H9 (cell line): ENCODE data around the gene ARID3C. TPM values are rescaled to one million over a fixed set of nuclear protein-coding genes. Genes with fewer than 3 reads are reported as not detected.

Source experiments
- DNase-seq: peaks from one replicate; pipeline ENCODE4 v3.0.0-alpha.2; 2017
- H2AFZ ChIP-seq: one replicate; pipeline ENCODE4 v1.6.1; 2013; ENCODE audit warnings: mild to moderate bottlenecking, low read length, control low read depth, moderate library complexity
- H2AK5ac ChIP-seq: 2 replicates; pipeline ENCODE4 v1.6.1; 2013; ENCODE audit warnings: low read length, control low read depth, mixed read lengths; ENCODE audit not compliant: insufficient read length
- H2BK120ac ChIP-seq: one replicate; pipeline ENCODE4 v1.6.1; 2013; ENCODE audit warnings: low read depth, mild to moderate bottlenecking, low read length, control low read depth, inconsistent platforms; ENCODE audit not compliant: poor library complexity, severe bottlenecking
- H2BK12ac ChIP-seq: 2 replicates; pipeline ENCODE4 v1.6.1; 2013; ENCODE audit warnings: low read length, control low read depth, mixed read lengths, low read depth; ENCODE audit not compliant: insufficient read length
- H2BK15ac ChIP-seq: 2 replicates; pipeline ENCODE4 v1.6.1; 2013; ENCODE audit warnings: low read depth, low read length, control low read depth
- H2BK20ac ChIP-seq: one replicate; pipeline ENCODE4 v1.6.1; 2013; ENCODE audit warnings: low read depth, mild to moderate bottlenecking, low read length, control low read depth, inconsistent platforms; ENCODE audit not compliant: poor library complexity, severe bottlenecking
- H2BK5ac ChIP-seq: 2 replicates; pipeline ENCODE4 v1.6.1; 2013; ENCODE audit warnings: low read length, control low read depth, mixed read lengths; ENCODE audit not compliant: insufficient read length
- H3K14ac ChIP-seq: 2 replicates; pipeline ENCODE4 v1.6.1; 2013; ENCODE audit warnings: low read length, control low read depth; ENCODE audit not compliant: insufficient read depth
- H3K18ac ChIP-seq: 2 replicates; pipeline ENCODE4 v1.6.1; 2013; ENCODE audit warnings: low read depth, mild to moderate bottlenecking, mixed read lengths, low read length, control low read depth; ENCODE audit not compliant: insufficient read length
- H3K23ac ChIP-seq: 2 replicates; pipeline ENCODE4 v1.6.1; 2013; ENCODE audit warnings: low read length, control low read depth, mixed read lengths, low read depth; ENCODE audit not compliant: insufficient read length
- H3K23me2 ChIP-seq: 2 replicates; pipeline ENCODE4 v1.6.1; 2013; ENCODE audit warnings: low read depth, mild to moderate bottlenecking, mixed read lengths, low read length, control low read depth; ENCODE audit not compliant: insufficient read length, poor library complexity, severe bottlenecking
- H3K27ac ChIP-seq: 2 replicates; pipeline ENCODE4 v1.5.1; 2013; ENCODE audit warnings: low read length, control low read depth, mixed read lengths, low read depth; ENCODE audit not compliant: insufficient read length
- H3K27me3 ChIP-seq: 2 replicates; pipeline ENCODE4 v1.6.1; 2013; ENCODE audit warnings: low read length, control low read depth, inconsistent platforms; ENCODE audit not compliant: insufficient read depth
- H3K4ac ChIP-seq: 2 replicates; pipeline ENCODE4 v1.6.1; 2013; ENCODE audit warnings: low read depth, mild to moderate bottlenecking, control low read depth, inconsistent platforms, low read length, moderate library complexity
- H3K4me1 ChIP-seq: 2 replicates; pipeline ENCODE4 v1.6.1; 2013; ENCODE audit warnings: low read length, control low read depth, inconsistent platforms; ENCODE audit not compliant: insufficient read depth
- H3K4me2 ChIP-seq: 2 replicates; pipeline ENCODE4 v1.6.1; 2013; ENCODE audit warnings: low read length, control low read depth, mixed read lengths; ENCODE audit not compliant: insufficient read length, insufficient read depth
- H3K56ac ChIP-seq: 2 replicates; pipeline ENCODE4 v1.6.1; 2013; ENCODE audit warnings: low read depth, mild to moderate bottlenecking, mixed read lengths, low read length, control low read depth; ENCODE audit not compliant: insufficient read length
- H3K79me1 ChIP-seq: 2 replicates; pipeline ENCODE4 v1.6.1; 2013; ENCODE audit warnings: low read depth, mild to moderate bottlenecking, moderate library complexity, low read length, control low read depth, inconsistent platforms; ENCODE audit not compliant: insufficient read depth, poor library complexity, severe bottlenecking
- H3K79me2 ChIP-seq: 2 replicates; pipeline ENCODE4 v1.6.1; 2013; ENCODE audit warnings: low read length, control low read depth, inconsistent platforms; ENCODE audit not compliant: insufficient read depth
- H3K9ac ChIP-seq: 2 replicates; pipeline ENCODE4 v1.6.1; 2013; ENCODE audit warnings: low read length, control low read depth, mixed read lengths; ENCODE audit not compliant: insufficient read length; ENCODE audit errors: extremely low read depth
- H3K9me3 ChIP-seq: one replicate; pipeline ENCODE4 v1.6.1; 2013; ENCODE audit warnings: low read depth, low read length, inconsistent platforms; ENCODE audit not compliant: control insufficient read depth
- H3T11ph ChIP-seq: one replicate; pipeline ENCODE4 v1.6.1; 2013; ENCODE audit warnings: mild to moderate bottlenecking, low read length, control low read depth, inconsistent platforms
- H4K20me1 ChIP-seq: one replicate; pipeline ENCODE4 v1.6.1; 2013; ENCODE audit not compliant: control insufficient read depth, insufficient read length, insufficient read depth
- H4K5ac ChIP-seq: 2 replicates; pipeline ENCODE4 v1.6.1; 2013; ENCODE audit warnings: low read depth, mild to moderate bottlenecking, mixed read lengths, low read length, control low read depth; ENCODE audit not compliant: insufficient read length
- H4K8ac ChIP-seq: replicated peaks from 2 replicates; pipeline ENCODE4 v1.6.1; 2013; ENCODE audit warnings: low read length, control low read depth, mixed read lengths, low read depth; ENCODE audit not compliant: insufficient read length
- H4K91ac ChIP-seq: 2 replicates; pipeline ENCODE4 v1.6.1; 2013; ENCODE audit warnings: low read depth, mild to moderate bottlenecking, moderate library complexity, mixed read lengths, low read length, control low read depth; ENCODE audit not compliant: insufficient read length
- H3K27ac Mint-ChIP-seq, 3 experiments: 2 replicates in 2 of 3; 3 replicates in 1 of 3; pipeline ENCODE4 v1.8.0; 2020 to 2021; ENCODE audit warnings: mixed read lengths in 3 of 3, mild to moderate bottlenecking in 1 of 3, moderate library complexity in 1 of 3
- H3K27me3 Mint-ChIP-seq: 2 replicates; pipeline ENCODE4 v1.8.0; 2021; ENCODE audit warnings: low read depth, mild to moderate bottlenecking, moderate library complexity, mixed read lengths
- H3K36me3 Mint-ChIP-seq, 3 experiments: 2 replicates in 2 of 3; 3 replicates in 1 of 3; pipeline ENCODE4 v1.8.0; 2020 to 2021; ENCODE audit warnings: low read depth in 3 of 3, mixed read lengths in 3 of 3; ENCODE audit not compliant: insufficient read depth in 1 of 3
- H3K4me1 Mint-ChIP-seq, 2 experiments: 2 replicates each; pipeline ENCODE4 v1.8.0; 2020; ENCODE audit warnings: mixed read lengths in 2 of 2
- H3K4me3 Mint-ChIP-seq, 2 experiments: 2 replicates in 1 of 2; 3 replicates in 1 of 2; pipeline ENCODE4 v1.8.0; 2020 to 2021; ENCODE audit warnings: mild to moderate bottlenecking in 2 of 2, mixed read lengths in 2 of 2, moderate library complexity in 1 of 2
- H3K9me3 Mint-ChIP-seq, 2 experiments: 2 replicates in 1 of 2; 3 replicates in 1 of 2; pipeline ENCODE4 v1.8.0; 2020; ENCODE audit warnings: mild to moderate bottlenecking in 2 of 2, mixed read lengths in 2 of 2, moderate library complexity in 1 of 2
- WGBS: extraction: QIAGEN DNeasy Blood & Tissue Kit; methylation state at CpG from one replicate; pipeline ENCODE4 v1.1.7; 2013; ENCODE audit warnings: missing lambda C conversion rate, low lambda C conversion rate, mixed read lengths; ENCODE audit not compliant: insufficient read length; ENCODE audit errors: extremely low coverage; 5-methylcytosine and 5-hydroxymethylcytosine counted together
- total RNA-seq: library from RNA; stranded (reverse); gene quantifications from 2 replicates; pipeline ENCODE4 v1.2.1, GENCODE V29; 2021
- TF ChIP-seq, protein P1 (sequence below): fragments of 200-600 bp; sonication (generic); conservative IDR thresholded peaks from 3 replicates; pipeline ENCODE4 v1.8.0; 2021; ENCODE audit warnings: antibody characterized with exemption, mild to moderate bottlenecking

Gene ARID3C
- total RNA-seq, 1 experiment from 2014 or later, result not detected

DNA sequence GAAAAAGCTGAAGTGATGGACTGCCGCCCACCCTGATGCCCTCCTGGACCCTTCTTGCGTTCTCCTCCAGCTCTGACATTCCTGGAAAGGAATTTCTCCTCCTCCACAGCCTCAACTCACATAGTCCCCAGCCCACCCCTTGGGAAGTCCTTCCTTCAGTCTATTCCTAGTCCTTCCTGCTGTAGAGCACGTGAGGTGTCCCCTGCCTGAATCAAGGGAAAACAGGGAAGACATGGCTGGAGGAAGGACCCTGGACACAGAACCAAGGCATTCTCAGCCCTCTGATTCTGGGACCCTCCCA lies 3.7 kb downstream of the ARID3C start:
- Histone ChIP-seq H3K27me3 (peaks cover 47% of the 10 kb centered on the region), H3K4ac (no peak overlapping the region), H3K27ac (no peak overlapping the region), H3K79me1 (no peaks in the 10 kb centered on the region), H3K4me2 (no peak overlapping the region), H2AK5ac (no peak overlapping the region), H3K14ac (no peak overlapping the region), H3K79me2 (no peaks in the 10 kb centered on the region), H4K20me1 (no peaks in the 10 kb centered on the region), H2BK20ac (no peak overlapping the region), H4K5ac (no peak overlapping the region), H3K9me3 (no peaks in the 10 kb centered on the region), H3K23me2 (peaks cover 13% of the 10 kb centered on the region), H3K9ac (no peak overlapping the region), H2BK5ac (no peak overlapping the region), H3K23ac (no peak overlapping the region), H3K56ac (no peak overlapping the region), H3K4me1 (no peaks in the 10 kb centered on the region), H2BK120ac (no peak overlapping the region), H2BK15ac (no peak overlapping the region), H3K18ac (no peak overlapping the region), H4K91ac (no peak overlapping the region), H2BK12ac (no peak overlapping the region), H3T11ph (no peak overlapping the region), H4K8ac (no peak overlapping the region), H2AFZ (no peak overlapping the region)
- peaks cover 0 to 6% of the 10 kb centered on the region in 2 experiments; a peak in 3 of 5 replicates for H3K9me3 Mint-ChIP-seq
- TF ChIP-seq, protein P1, sequence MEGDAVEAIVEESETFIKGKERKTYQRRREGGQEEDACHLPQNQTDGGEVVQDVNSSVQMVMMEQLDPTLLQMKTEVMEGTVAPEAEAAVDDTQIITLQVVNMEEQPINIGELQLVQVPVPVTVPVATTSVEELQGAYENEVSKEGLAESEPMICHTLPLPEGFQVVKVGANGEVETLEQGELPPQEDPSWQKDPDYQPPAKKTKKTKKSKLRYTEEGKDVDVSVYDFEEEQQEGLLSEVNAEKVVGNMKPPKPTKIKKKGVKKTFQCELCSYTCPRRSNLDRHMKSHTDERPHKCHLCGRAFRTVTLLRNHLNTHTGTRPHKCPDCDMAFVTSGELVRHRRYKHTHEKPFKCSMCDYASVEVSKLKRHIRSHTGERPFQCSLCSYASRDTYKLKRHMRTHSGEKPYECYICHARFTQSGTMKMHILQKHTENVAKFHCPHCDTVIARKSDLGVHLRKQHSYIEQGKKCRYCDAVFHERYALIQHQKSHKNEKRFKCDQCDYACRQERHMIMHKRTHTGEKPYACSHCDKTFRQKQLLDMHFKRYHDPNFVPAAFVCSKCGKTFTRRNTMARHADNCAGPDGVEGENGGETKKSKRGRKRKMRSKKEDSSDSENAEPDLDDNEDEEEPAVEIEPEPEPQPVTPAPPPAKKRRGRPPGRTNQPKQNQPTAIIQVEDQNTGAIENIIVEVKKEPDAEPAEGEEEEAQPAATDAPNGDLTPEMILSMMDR, result no peak
- H3K27me3 Mint-ChIP-seq, result peaks cover 72% of the 10 kb centered on the region
- DNase-seq, result no peak
- H3K4me3 Mint-ChIP-seq, result no peak overlapping the region
- no CpG with 5 or more reads among the region's 3 CpGs for WGBS
- H3K27ac Mint-ChIP-seq, result no peak overlapping the region
- H3K4me1 Mint-ChIP-seq, result peaks cover 13 to 32% of the 10 kb centered on the region in 2 experiments
- H3K36me3 Mint-ChIP-seq, result no peaks in the 10 kb centered on the region; a peak in 2 of 7 replicates
